ENCODE results near the gene TAF1D.
A peak's percentile ranks its signal among the peaks of the same experiment; 100 is the strongest.
"Not testable (repeated sequence)": the region's sequence is repeated elsewhere in the genome, so short reads cannot be mapped to it uniquely, and the experiment has no call there.

The TAF1D gene, protein sequence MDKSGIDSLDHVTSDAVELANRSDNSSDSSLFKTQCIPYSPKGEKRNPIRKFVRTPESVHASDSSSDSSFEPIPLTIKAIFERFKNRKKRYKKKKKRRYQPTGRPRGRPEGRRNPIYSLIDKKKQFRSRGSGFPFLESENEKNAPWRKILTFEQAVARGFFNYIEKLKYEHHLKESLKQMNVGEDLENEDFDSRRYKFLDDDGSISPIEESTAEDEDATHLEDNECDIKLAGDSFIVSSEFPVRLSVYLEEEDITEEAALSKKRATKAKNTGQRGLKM

DNA sequence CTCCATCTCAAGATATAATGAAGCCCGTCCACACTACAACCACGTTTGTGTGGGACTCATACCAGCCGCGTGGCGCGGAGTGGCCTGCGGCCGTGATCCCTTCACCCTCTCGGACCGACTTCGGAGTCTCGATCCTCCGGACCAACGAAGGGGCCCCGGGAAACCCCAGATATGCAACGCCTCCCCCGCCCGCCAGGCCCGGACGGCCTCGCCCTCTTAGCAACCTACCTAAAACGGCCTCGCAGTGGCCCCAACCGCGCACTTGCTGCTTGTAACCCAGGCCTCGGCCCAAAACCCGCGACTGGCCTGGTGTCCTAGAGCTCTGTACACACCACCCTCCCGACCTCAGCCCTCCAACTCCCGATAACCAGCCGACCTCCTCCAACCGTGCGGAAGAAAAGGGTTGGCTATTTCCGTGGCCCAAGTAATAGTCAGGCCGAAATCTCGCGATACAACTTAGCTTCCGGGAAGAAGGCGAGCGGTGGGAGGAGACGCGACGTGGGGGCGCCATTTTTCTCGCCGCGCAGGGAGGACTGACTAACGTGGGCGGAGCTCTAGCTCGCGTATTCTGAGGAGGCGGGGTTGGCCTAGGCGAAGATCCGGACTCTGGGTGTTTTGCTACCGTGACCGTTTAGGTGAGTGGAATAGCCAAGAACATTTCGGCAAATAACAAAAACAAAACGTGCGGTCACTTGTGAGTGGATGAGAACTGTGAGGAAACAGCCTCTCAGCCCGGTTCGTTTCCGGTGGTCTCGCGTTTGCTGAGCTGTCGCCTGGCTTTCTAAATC is at the start of gene TAF1D, which contains the start of gene C11orf54:
TAF1D (minus strand) TSS at position 402 of the 788 bp plus-strand sequence. CDS start 2,191 bp downstream, outside the sequence.
C11orf54 (plus strand) TSS at position 579 of the 788 bp plus-strand sequence. CDS start 5,722 bp downstream, outside the sequence.
- TF ChIP-seq, protein P1, sequence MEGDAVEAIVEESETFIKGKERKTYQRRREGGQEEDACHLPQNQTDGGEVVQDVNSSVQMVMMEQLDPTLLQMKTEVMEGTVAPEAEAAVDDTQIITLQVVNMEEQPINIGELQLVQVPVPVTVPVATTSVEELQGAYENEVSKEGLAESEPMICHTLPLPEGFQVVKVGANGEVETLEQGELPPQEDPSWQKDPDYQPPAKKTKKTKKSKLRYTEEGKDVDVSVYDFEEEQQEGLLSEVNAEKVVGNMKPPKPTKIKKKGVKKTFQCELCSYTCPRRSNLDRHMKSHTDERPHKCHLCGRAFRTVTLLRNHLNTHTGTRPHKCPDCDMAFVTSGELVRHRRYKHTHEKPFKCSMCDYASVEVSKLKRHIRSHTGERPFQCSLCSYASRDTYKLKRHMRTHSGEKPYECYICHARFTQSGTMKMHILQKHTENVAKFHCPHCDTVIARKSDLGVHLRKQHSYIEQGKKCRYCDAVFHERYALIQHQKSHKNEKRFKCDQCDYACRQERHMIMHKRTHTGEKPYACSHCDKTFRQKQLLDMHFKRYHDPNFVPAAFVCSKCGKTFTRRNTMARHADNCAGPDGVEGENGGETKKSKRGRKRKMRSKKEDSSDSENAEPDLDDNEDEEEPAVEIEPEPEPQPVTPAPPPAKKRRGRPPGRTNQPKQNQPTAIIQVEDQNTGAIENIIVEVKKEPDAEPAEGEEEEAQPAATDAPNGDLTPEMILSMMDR (conservative IDR thresholded peaks at IDR 0.05; ENCODE audit: control insufficient read depth, insufficient read depth, low read depth, low read length), result no peak
- peak within 1 kb of the TSS; percentile 94 for H3K4me3 ChIP-seq (ENCODE audit: control insufficient read depth, low read depth, low read length)

DNA sequence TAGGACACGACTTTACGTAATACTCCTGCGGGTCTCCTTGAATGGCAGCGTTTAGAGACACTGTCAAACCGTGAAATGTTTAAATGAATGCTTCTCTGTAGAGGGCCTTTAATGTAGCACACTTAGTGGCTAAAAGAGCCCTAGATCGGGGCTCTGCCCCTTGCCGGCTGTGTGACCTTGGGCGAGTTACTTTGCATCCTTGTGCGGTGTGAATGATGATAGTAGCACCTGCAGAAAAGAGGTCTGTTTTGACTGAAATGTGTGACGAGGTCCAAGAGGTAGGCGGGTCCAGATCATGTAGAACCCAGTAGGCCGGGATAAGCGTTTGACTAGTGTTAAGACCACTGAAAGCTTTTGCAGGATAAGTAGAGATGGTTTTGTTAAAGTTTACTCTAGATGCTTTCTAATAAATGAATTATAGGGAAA is 43.7 kb upstream of the TAF1D start:
- DNase-seq (ENCODE audit: low read depth), result no peak
- TF ChIP-seq, protein P1 (conservative IDR thresholded peaks at IDR 0.05; ENCODE audit: control insufficient read depth, insufficient read depth, low read depth, low read length), result no peak
- H3K4me3 ChIP-seq (ENCODE audit: control insufficient read depth, low read depth, low read length), result peak overlapping the region; percentile 97

More for the DNA sequence above, at the start of gene TAF1D, which contains the start of gene C11orf54:
- peak; percentile 97 for DNase-seq (ENCODE audit: low read depth)

DNA sequence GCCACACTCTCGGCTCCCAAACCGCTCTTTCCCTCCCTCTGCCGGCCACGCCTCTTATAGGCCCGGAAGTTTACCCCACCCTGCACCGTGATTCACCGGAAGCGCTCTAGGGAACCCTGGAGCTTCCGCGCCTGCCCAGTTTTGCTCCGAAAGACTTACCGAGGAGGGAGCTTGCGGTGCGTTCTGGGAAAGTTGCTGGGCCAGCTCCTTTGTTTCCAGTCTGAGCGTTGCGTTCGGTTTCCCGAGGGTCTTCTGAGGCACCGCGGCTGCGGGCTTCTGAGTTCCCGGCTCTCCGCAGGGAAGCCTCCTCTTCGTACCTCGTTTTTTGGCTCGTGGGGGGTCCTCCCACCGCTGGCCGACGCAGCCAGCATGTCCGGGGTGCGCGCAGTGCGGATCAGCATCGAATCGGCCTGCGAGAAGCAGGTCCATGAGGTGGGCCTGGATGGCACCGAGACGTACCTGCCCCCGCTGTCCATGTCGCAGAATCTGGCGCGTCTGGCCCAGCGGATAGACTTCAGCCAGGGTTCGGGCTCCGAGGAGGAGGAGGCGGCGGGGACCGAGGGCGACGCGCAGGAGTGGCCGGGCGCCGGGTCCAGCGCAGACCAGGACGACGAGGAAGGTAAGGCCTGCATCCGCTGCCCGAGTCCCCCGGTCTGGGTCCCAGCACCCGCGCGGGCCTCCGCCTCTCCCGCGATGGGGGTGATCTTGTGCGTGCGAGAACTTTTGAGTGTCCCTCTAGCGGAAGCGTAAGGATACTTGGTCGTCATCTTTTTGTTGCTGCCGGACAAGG is 43.0 kb upstream of the TAF1D start, which contains the start of gene MED17:
MED17 (plus strand) TSS at position 138 of the 790 bp plus-strand sequence; CDS start at position 370, 232 bp downstream.
- peak; percentile 91 for DNase-seq (ENCODE audit: low read depth)
- peak within 1 kb of the TSS; percentile 97 for H3K4me3 ChIP-seq (ENCODE audit: control insufficient read depth, low read depth, low read length)
- TF ChIP-seq, protein P1 (conservative IDR thresholded peaks at IDR 0.05; ENCODE audit: control insufficient read depth, insufficient read depth, low read depth, low read length), result peak; percentile 41

DNA sequence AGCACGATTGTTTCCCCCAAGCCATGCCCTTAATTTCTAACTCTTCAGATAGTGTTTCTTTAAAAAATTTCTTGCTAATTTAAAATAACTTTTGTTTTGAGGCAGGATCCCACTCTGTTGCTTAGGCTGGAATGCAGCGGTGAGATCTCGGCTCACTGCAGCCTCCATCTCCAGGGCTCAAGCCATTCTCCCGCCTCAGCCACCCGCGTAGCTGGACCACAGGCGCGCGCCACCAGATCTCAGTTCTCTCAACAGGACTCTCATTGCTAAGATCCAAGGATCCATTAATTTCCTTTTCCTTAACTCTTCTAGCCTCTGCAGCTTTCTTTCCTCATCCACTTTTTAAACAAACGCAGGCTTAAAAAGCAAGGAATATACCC is 42.5 kb upstream of the TAF1D start:
- TF ChIP-seq, protein P1 (conservative IDR thresholded peaks at IDR 0.05; ENCODE audit: control insufficient read depth, insufficient read depth, low read depth, low read length), result no peak
- DNase-seq (ENCODE audit: low read depth), result no peak
- peak overlapping the region; percentile 97 for H3K4me3 ChIP-seq (ENCODE audit: control insufficient read depth, low read depth, low read length)

DNA sequence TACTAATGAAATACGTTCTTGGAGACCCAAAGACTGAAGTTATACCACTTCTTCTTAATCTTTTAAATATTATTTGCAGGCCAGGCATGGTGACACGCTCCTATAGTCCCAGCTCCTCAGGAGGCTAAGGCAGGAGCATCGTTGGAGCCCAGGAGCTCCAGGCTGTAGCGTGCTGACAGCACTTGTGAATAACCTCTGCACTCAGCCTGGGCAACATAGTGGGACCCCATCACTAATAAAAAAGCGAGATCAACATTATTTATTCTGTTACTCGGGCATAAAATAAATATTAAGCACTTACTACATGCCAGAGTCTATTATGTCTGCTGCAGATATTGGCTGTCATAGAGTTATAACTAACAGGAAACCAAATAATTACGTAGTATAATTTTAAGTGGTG is 42.1 kb upstream of the TAF1D start:
- no peak for DNase-seq (ENCODE audit: low read depth)
- peak overlapping the region; percentile 97 for H3K4me3 ChIP-seq (ENCODE audit: control insufficient read depth, low read depth, low read length)
- TF ChIP-seq, protein P1 (conservative IDR thresholded peaks at IDR 0.05; ENCODE audit: control insufficient read depth, insufficient read depth, low read depth, low read length), result no peak

DNA sequence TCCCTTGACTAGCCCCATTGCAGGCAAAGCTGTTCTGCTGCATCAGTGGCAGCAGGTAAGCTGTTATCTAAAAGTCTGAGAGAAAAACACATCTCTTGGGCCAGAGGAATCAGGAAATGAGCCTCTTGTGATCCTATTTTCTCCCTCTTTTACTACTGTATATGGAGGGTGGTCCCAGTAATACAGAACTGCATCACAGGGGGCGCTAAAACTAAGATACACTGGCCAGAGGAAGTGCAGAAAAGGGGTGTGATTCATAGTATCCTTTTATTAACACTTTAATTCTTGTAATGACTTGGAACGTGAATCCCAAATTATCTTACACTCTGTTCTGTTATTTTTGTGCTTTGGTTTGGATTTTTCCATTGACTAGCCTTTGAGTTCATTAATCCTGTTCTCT is 34.0 kb upstream of the TAF1D start:
- DNase-seq (ENCODE audit: low read depth), result no peak
- H3K4me3 ChIP-seq (ENCODE audit: control insufficient read depth, low read depth, low read length), result no peak overlapping the region
- TF ChIP-seq, protein P1 (conservative IDR thresholded peaks at IDR 0.05; ENCODE audit: control insufficient read depth, insufficient read depth, low read depth, low read length), result peak; percentile 41

DNA sequence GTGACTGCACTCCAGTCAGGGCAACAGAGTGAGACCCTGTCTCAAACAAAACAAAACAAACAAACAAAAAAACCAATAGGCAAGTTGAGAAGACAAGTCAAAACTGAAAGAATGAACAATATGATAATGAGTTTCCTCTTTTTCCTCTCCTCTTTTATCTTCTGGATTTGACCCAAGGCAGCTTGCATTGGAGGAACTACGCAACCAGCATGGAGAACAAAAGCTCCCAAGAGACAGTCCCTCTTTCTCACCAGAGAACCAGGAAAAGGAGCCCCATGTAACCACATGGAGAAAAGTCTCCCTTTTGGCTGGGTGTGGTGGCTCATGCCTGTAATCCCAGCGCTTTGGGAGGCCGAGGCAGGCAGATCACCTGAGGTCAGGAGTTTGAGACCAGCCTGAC is 33.3 kb upstream of the TAF1D start:
- H3K4me3 ChIP-seq (ENCODE audit: control insufficient read depth, low read depth, low read length); DNase-seq (ENCODE audit: low read depth): not testable (repeated sequence)

Data from fibroblast of mammary gland (primary cell).